Measurements from ENCODE around the gene C1orf232. TPM values are rescaled to one million over a fixed set of nuclear protein-coding genes. Genes with fewer than 3 reads are reported as not detected.

C1orf232 gene
- total and polyA plus RNA-seq, 2 donors (not counting 1 experiment from before 2014, with no cell fraction given), result not detected

GRCh38 chr1:26170472-26170821 is 1.7 kb upstream of the C1orf232 start:
- no peaks in the 10 kb centered on the region for H4K20me1 ChIP-seq (ENCODE audit: control insufficient read depth, insufficient read depth, low read length, poor library complexity, severe bottlenecking)

More at GRCh38 chr1:26170472-26170821, 1.7 kb upstream of the C1orf232 start:
- Mint-ChIP-seq H3K4me3 (peak overlapping the region; percentile 93), H3K27me3 (no peaks in the 10 kb centered on the region), H3K27ac (peak overlapping the region; percentile 85), H3K9me3 (ENCODE audit: insufficient read depth) (no peaks in the 10 kb centered on the region), H3K4me1 (peaks cover 15% of the 10 kb centered on the region)
- Histone ChIP-seq H2AFZ (ENCODE audit: insufficient read depth, low read depth, low read length, poor library complexity, severe bottlenecking) (peak overlapping the region; percentile 94), H3K4me3 (ENCODE audit: control extremely low read depth in 1 of 5, extremely low read depth in 1 of 5, insufficient read depth in 1 of 5, low read depth in 2 of 5, low read length in 4 of 5) (peak overlapping the region; percentile 58 to 94 (median 86)), H3K79me2 (ENCODE audit: control insufficient read depth, insufficient read depth, low read length) (peaks cover 14% of the 10 kb centered on the region), H3K27ac (ENCODE audit: low read length in 2 of 2) (peak overlapping the region in 1 of 2 donors; percentile 91), H3K4me1 (ENCODE audit: control insufficient read depth in 2 of 2, insufficient read depth in 2 of 2, low read length in 2 of 2) (peaks cover 7 to 15% of the 10 kb centered on the region in 2 donors), H3K4me2 (replicated peaks; ENCODE audit: low read depth, low read length, poor library complexity, severe bottlenecking) (peak overlapping the region; percentile 95), H3K36me3 (replicated peaks in 1 of 2; ENCODE audit: control extremely low read depth in 1 of 2, control insufficient read depth in 1 of 2, extremely low read depth in 1 of 2, insufficient read depth in 2 of 2, low read length in 1 of 2) (no peaks in the 10 kb centered on the region), H3K9ac (ENCODE audit: low read length) (peak overlapping the region; percentile 96), H3K27me3 (replicated peaks in 1 of 4; ENCODE audit: control extremely low read depth in 1 of 4, control insufficient read depth in 3 of 4, insufficient read depth in 4 of 4, low read length in 3 of 4) (no peaks in the 10 kb centered on the region), H3K9me3 (ENCODE audit: control extremely low read depth in 1 of 3, control insufficient read depth in 2 of 3, insufficient read depth in 1 of 3, low read length in 2 of 3) (no peaks in the 10 kb centered on the region)
- ChIA-PET POLR2A (no interaction called here), CTCF (interaction anchor here (0.9 to 2.2 kb wide), 19 partner anchors 8 to 262 kb away, joined by 3 to 42 read pairs (median 8); partner anchors contain the start of genes CEP85, DHDDS, PDIK1L and SH3BGRL3)
- no peak for ATAC-seq (ENCODE audit: low read depth)
- TF ChIP-seq, protein P1, sequence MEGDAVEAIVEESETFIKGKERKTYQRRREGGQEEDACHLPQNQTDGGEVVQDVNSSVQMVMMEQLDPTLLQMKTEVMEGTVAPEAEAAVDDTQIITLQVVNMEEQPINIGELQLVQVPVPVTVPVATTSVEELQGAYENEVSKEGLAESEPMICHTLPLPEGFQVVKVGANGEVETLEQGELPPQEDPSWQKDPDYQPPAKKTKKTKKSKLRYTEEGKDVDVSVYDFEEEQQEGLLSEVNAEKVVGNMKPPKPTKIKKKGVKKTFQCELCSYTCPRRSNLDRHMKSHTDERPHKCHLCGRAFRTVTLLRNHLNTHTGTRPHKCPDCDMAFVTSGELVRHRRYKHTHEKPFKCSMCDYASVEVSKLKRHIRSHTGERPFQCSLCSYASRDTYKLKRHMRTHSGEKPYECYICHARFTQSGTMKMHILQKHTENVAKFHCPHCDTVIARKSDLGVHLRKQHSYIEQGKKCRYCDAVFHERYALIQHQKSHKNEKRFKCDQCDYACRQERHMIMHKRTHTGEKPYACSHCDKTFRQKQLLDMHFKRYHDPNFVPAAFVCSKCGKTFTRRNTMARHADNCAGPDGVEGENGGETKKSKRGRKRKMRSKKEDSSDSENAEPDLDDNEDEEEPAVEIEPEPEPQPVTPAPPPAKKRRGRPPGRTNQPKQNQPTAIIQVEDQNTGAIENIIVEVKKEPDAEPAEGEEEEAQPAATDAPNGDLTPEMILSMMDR (IDR thresholded peaks at IDR 0.05), result no peak
- no peak for TF ChIP-seq EZH2 (IDR thresholded peaks at IDR 0.05; ENCODE audit: borderline replicate concordance, insufficient read depth, low read depth, low read length, poor library complexity, severe bottlenecking)
- DNase-seq, result no peak
- WGBS (ENCODE audit: insufficient coverage), result 76% methylated on average over 9 of the region's 9 CpGs
- intact Hi-C loops (cut with micrococcal nuclease), result no loop called here

Measured in B cell (primary cell).